HG03457 (cell line): Measurements from ENCODE around the gene CSN2.
"Not testable (repeated sequence)": the region's sequence is repeated elsewhere in the genome, so short reads cannot be mapped to it uniquely, and the experiment has no call there.

Experiments
- ATAC-seq: cut with Tn5 transposase; IDR thresholded peaks from one replicate; pipeline ENCODE4 v1.9.1; 2021; ENCODE audit warnings: moderate number of reproducible peaks; ENCODE audit not compliant: unreplicated experiment

CSN2 gene, protein sequence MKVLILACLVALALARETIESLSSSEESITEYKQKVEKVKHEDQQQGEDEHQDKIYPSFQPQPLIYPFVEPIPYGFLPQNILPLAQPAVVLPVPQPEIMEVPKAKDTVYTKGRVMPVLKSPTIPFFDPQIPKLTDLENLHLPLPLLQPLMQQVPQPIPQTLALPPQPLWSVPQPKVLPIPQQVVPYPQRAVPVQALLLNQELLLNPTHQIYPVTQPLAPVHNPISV

DNA sequence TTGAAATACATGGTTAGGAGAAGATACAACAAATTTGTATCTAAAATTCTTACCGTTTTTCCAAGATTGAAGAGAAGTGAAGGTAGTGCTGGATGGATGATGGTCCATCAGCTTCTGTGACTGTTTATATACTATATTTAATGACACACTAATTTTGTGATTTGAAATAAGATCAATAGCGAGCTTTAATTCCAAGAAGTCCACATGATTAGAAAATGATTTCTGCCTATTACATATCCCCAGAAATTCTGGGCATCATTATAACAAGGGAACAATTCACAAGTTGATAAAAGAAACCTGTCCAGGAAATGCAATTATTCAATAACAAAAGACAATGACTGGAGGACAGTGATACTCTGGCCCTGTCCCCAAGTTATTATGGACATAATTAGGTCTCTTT is at the start of gene CSN2:
TSS of gene CSN2 (minus strand) at position 101 of the 400 bp plus-strand sequence. CDS start 4,733 bp downstream, outside the sequence.
- no peak for ATAC-seq

DNA sequence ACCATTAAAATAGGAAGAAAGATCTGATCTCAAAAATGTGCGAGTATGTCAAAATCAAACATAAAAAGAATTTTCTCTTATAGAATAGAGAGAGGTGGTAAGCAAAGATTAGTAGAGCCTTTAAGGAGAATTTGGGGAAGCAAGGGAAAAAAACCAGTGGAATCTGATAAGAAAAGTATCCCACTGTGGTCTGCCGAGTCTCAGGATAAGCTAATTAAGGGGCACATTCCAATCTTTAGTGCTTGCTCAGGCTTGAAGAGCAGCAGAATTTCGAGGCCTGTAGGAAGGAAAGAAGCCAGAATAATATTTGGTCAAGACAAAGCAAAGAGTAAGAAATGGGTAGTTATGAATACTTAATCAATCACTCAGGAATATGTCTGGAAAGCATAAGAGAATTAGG is 43.2 kb upstream of the CSN2 start:
- ATAC-seq: no peak

DNA sequence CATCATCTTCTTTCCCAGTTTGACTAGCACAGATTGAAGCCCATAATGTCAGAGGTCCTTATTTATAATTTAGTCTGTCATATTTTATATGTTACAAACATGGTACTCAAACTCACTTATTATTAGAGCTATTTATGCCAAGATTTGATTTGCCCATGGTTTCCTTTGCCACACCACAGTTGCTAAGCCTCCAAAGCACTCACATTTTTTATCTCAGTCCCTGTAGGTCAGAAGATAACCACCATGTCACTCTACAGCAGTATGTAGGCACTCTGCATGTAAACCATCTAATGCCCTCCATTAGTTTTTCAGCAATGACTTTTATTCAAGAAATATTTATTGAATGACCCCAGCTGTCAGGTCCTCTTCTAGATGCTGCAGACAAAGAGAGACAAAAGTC is 37.0 kb upstream of the CSN2 start:
- ATAC-seq: no peak

DNA sequence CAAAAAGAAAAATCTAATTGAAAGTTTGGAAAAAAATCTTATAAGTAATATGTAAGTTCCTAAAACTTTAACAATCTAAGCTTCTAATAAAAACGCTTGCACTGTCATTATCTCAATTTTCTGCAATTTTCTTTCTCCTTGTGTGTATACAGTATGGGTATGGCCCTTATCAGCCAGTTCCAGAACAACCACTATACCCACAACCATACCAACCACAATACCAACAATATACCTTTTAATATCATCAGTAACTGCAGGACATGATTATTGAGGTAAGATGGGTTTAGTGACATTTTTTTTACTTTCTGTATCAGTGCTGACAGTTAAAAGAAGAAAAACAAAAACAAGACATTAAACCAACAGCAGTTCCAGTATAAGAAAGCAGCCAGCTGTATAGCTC is 35.2 kb upstream of the CSN2 start:
- ATAC-seq: no peak

DNA sequence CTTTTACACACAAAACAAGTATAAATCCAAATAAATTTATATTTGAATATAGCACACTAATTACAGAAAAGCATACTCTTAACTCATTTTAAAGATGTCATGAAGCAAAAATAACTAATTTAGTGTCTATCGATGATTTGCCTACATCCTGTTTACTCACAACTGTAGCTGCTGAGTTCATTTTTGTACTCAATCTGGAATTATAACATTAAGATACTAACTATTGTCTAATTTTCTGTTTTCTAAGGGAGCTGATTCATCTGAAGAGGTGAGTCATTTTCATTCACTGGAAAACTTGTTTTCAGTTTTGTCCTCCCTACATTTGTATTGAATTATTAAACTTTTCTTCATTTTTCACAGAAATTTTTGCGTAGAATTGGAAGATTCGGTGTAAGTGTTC is 33.9 kb upstream of the CSN2 start:
- ATAC-seq: no peak

DNA sequence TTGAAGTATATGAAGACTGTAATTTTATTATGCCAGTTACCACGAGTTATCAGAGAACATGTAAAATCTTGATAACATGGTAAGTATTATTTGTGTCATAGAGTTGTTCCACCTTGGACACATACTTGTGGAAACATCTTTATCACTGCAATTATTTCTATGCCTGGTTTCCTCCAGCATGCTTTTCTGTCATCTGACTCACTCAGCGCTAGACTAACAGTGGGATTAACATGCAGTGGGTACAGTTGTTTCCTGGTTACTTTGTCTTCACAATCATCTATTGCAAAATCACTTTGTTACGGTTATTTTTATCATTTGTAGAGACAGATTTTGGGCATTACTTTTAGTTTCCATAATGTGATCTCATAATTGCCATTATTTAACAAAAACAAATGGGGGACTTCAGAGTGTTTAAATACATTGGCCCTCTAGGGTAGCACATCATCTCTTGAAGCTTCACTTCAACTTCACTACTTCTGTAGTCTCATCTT is 30.0 kb upstream of the CSN2 start, which contains the start of gene STATH:
TSS of gene STATH (plus strand) at position 441 of the 491 bp plus-strand sequence. CDS start 2,472 bp downstream, outside the sequence.
- ATAC-seq: no peak

DNA sequence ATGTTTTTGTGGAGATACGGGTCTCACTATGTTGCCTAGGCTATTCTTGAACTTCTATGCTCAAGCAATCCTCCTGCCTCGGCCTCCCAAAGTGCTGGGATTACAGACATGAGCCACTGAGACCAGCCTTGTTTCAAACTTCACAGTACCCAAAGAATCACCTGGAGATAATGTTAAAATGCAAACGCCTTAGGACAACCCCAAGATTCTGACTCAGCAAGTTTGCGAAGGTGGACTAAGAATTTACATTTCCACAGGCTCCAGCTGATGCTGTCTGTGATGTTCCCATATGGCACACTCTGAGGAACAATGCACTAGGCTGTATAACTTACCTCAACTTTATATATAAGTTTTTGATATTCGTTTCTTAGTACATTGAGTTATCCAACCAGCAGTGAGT is 29.3 kb upstream of the CSN2 start:
- no peak for ATAC-seq

DNA sequence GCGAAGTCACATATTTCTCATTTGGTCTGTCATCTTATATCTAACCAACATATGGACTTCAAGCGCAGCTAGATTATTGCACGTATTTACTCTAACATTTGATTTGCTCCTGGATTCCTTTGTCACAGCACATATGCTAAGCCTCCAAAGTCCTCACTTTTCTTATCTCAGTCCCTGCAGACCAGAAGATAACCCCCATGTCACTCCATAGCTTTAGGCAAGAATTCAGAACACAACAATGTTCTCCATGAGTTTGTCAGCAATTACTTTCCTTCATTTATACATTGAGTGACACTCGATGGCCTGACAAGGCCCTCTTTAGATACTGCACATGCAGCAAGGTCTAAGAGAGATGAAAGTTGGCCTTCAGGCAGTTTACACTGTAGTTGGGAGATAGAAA is 25.5 kb upstream of the CSN2 start:
- no peak for ATAC-seq

DNA sequence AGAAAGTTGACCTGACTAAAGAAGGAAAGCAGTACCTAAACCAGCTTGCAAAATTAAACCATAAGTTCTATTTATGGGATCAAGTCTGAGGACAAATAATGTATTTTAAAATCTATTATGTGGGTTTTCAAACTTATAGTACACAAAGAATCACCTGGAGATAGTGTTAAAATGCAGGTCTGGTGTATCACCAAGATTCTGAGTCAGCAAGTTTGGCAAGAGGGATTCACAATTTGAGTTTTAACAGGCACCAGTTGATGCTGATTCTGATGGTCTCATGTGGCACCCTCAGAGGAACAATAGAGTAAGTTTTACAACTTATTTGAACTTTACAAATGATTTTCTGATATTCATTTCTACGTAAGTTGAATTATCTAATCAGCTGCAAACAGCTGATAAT is 21.1 kb upstream of the CSN2 start:
- no peak for ATAC-seq

DNA sequence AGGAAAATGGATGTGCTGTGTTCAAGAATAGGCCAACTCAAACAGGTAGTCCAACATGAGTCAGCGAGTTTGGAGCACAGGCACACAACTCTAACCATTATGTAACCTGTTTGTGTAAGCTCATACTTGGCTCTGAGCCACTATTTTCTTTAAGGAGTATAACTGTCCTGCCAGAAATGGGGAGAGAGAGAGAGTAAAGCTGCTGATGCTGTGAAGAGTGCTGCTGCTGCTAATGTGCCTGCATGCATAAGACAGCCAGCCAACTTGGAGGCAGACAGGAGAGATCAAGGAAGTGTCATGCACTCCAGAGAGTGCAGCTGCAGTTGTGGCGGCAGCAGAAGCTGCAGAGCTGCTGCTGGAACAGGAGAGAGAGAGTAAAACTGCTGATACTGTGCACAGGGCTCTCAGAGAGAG is 18.5 kb upstream of the CSN2 start:
- no peak for ATAC-seq

DNA sequence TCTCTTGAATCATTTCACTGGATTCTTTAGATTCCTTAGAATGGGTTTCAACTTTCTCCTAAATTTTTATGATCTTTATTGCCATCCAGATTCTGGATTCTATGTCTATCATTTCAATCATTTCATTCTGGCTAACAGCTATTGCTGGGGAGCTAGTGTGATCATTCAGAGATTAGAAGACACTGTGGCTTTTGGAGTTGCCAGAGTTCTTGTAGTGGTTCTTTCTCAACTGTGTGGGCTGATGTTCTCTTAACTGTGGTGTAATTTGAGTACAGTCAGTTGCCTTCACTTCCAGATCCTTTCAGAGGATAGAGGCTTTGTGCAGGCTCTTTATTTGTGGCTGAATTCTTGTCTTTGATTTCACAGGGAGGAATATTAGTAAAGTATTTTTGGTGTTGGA is 12.1 kb upstream of the CSN2 start:
- ATAC-seq: no peak

DNA sequence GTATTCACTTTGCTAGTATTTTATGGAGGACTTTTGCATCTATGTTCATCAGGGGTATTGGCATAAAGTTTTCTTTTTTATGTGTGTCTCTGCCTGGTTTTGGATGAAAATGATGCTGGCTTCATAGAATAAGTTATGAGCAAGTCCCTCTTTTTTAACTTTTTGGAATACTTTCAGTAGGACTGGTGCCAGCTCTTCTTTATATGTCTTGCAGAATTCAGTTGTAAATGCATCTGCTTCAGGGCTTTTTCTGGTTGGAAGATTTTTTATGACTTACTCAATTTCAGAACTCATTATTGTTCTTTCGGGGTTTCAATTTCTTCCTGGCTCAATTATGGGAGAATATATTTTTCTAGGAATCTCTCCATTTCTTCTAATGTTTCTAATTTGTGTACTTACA is 9.1 kb upstream of the CSN2 start:
- ATAC-seq: no peak

DNA sequence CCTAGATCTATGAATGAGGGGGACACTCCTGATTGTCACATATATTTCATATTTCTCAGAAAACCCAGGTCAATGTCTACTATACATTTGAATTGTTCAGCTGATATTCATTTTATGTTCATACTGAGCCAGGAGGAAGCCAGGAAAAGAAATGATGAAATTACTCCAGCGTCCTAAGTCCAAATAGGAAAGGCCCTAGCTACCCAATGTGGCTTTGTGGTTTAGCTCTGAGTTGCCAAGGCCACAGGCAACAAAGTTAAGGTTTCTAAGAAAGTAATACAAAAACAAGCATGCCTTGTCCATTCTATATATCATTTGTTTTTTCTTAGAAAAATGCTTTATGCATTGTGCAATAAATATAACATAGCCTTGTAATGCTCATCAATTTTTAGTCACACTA is 4.5 kb upstream of the CSN2 start:
- no peak for ATAC-seq

DNA sequence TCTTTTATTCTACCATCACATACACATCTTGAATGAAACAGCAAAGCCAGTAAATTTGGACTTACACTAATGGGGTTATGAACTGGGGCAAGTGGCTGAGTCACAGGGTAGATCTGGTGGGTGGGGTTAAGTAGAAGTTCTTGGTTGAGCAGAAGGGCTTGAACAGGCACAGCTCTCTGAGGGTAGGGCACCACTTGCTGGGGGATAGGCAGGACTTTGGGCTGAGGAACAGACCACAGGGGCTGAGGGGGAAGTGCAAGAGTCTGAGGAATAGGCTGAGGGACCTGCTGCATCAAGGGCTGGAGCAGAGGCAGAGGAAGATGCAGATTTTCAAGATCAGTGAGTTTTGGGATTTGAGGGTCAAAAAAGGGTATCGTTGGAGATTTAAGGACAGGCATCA is 8.3 kb downstream of the CSN2 start:
- ATAC-seq: no peak

DNA sequence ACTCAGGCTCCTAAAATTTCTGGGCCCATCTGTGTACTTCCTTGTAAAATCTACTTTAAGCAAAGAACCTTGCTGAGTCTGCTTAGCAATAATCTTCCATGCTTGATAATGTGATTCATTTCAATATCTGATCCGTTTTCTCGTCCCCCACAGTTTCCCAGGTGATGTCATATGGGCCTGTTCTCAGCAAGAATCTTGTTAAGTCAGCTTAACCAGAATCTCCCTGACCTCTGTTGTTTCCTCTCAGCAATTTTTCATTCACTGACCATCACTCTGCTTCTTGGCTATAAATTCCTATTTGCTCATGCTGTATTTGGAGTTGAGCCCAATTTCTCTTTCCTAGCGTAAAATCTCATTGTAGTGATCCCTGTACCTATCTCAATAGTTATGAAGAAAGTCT is 13.9 kb downstream of the CSN2 start:
- no peak for ATAC-seq

DNA sequence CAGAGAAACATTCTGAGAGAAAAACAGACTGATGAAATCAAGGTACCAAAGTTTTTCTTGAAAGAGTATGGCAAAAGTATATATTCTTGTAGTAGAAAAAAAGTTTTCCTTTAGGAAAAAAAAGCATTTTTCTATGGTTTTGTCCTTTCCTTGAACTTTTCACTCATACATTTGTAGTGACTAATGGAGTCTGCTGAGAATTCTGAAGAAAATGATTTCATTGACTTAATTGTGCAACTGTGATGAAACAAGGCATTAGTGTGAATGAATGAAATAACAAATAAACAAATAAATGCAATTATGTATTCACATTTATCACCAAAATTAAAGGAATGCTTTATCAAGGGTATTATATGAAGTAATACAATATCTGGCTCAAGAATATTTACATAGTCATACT is 29.0 kb downstream of the CSN2 start:
- no peak for ATAC-seq

DNA sequence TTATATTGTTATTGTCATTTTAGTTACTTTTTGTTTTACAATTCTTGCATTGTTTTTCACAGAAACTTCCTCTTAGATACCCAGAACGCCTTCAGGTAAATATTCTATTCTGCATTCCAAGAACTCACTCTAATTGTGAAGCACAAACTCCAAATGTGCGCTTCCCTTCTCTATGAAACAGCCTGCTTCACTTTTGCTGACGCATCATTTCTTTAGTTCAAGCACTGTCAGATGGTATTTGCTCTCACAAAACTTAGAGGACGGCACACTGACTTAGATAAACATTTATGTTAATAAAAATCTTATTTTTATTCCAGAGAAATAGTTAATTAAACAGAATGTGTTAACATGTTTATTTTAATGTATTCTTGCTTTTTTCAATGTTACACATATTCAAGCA is 31.4 kb downstream of the CSN2 start:
- no peak for ATAC-seq

DNA sequence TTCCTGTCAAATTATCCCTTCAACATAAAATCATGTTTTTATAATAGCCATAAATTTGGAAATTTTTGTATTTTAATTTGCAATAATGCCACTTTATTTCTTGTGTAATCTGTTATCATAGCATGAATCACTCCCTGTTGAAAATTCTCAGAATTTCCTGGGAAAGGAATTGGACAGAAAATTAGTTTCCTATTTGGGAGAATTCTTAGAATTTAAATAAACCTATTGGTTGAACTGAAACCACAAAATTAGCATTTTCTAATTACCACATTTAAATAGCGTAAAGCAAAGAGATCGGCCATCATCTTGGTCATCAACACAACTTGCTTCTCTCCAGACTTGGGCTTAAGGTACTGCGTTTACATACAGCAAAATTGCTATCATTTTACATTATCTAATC is 34.8 kb downstream of the CSN2 start, which contains the start of gene CSN1S1:
TSS of gene CSN1S1 (plus strand) at position 301 of the 400 bp plus-strand sequence. CDS start 1,488 bp downstream, outside the sequence.
- no peak for ATAC-seq

DNA sequence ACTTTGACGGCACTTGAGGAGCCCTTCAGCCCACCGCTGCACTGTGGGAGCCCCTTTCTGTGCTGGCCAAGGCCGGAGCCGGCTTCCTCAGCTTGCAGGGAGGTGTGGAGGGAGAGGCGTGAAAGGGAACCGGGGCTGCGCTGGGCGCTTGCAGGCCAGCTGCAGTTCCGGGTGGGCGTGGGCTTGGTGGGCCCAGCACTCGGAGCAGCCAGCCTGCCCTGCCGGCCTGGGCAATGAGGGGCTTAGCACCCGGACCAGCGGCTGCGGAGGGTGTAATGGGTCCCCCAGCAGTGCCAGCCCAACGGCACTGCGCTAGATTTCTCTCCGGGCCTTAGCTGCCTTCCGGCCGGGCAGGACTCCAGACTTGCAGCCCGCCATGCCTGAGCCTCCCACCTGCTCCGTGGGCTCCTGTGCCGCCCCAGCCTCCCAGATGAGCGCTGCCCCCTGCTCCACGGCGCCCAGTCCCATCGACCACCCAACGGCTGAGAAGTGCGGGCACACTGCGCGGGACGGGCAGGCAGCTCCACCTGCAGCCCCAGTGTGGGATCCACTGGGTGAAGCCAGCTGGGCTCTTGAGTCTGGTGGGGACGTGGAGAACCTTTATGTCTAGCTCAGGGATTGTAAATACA is 41.6 kb downstream of the CSN2 start:
- ATAC-seq: not testable (repeated sequence)

DNA sequence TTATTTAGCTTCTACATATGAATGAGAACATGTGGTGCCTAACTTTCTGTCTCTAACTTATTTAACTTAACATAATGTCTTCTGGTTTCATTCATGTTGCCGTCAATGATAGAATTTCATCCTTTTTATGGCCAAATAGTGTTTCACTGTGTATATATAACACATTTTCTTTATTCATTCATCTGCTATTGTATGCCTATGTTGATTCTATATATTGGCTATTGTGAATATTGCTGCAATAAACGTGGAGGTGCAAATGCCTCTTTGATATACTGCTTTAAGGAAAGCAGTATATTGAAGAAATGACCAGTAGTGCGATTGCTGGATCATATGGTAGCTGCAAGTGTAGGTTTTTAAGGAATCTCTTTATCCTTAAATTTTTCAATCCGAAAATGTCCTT is 44.7 kb downstream of the CSN2 start:
- no peak for ATAC-seq

DNA sequence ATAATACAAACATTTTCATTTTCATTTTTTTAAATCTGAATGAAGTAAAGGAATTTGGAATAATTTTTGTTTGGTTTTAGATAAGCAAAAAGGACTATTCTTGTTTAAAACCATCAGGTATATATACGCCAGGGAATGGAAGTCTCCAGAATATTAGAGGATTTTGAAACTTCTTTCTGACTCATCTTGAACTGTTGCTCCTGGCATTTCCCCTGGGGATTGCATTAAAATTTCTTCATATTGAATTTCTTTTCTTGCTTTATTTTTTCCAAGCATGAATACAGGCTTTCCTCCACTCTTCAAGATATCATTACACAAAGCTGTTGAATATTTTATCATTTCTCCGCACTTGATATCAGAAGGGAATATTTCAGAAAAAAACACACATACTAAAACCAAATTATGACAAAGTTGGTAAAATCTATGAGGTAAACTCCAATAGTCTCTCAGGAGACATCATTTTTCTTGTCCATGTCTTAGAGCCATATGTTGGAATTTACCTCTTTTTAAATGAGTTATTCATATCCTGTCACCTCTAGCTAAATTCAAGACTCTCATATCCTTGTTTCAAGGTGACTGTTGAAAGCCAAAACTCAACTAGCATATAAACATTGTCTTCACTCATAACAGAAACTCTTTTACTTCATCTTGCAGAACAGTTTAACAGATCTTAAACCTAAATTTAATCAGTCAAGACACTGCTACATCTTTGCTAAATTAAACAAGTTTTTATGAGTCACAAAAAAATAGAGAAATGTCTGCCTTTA is 55.3 kb downstream of the CSN2 start:
- ATAC-seq: peak; percentile 79

DNA sequence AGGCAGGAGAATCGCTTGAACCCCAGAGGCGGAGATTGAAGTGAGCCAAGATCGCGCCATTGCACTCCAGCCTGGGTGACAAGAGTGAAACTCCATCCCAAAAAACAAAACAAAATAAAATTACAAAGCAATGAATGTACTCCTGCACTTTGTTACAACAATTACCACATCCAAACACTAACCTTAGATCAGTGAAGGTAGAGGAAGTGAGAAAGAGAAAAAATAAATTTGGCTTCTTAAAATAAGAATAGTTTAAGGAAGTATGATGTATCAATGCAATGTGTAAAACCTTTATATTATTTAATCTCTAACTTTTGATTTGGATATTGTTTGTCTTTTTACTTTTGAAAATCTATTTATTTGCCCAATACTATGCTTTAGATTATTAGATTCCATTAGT is 56.3 kb downstream of the CSN2 start:
- ATAC-seq: no peak
